Neural progenitor cell (in vitro differentiated cells): ENCODE data around the gene TRIO. TPM values are rescaled to one million over a fixed set of nuclear protein-coding genes. Genes with fewer than 3 reads are reported as not detected.

ENCODE experiments used
- DNase-seq: peaks from one replicate; pipeline ENCODE4 v3.0.0-alpha.2; 2016; ENCODE audit warnings: low spot score
- H2AFZ ChIP-seq: fragments of 200-600 bp; sonication (generic); replicated peaks from 2 replicates; pipeline ENCODE4 v1.6.1; 2016; ENCODE audit warnings: antibody characterized with exemption
- H3F3A ChIP-seq: fragments of 200-600 bp; sonication (generic); 2 replicates; pipeline ENCODE4 v1.6.1; 2016; ENCODE audit warnings: antibody characterized with exemption, low read depth
- H3K27ac ChIP-seq: fragments of 200-600 bp; sonication (generic); 2 replicates; pipeline ENCODE4 v1.5.1; 2016; ENCODE audit warnings: mild to moderate bottlenecking
- H3K27me3 ChIP-seq: fragments of 200-600 bp; sonication (generic); 2 replicates; pipeline ENCODE4 v1.6.1; 2016; ENCODE audit warnings: mild to moderate bottlenecking, moderate library complexity
- H3K36me3 ChIP-seq: fragments of 200-600 bp; sonication (generic); 2 replicates; pipeline ENCODE4 v1.5.1; 2016
- H3K4me1 ChIP-seq: fragments of 200-600 bp; sonication (generic); 2 replicates; pipeline ENCODE4 v1.6.1; 2016; ENCODE audit warnings: mixed run types
- H3K4me2 ChIP-seq: fragments of 200-600 bp; sonication (generic); 2 replicates; pipeline ENCODE4 v1.6.1; 2016
- H3K4me3 ChIP-seq: fragments of 200-600 bp; sonication (generic); 2 replicates; pipeline ENCODE4 v1.5.1; 2016
- H3K79me2 ChIP-seq: fragments of 200-600 bp; sonication (generic); 2 replicates; pipeline ENCODE4 v1.6.1; 2016; ENCODE audit warnings: low read depth
- H3K9ac ChIP-seq: fragments of 200-600 bp; sonication (generic); 2 replicates; pipeline ENCODE4 v1.6.1; 2016
- H3K9me3 ChIP-seq: fragments of 200-600 bp; sonication (generic); 2 replicates; pipeline ENCODE4 v1.5.1; 2016; ENCODE audit warnings: low read depth
- H4K20me1 ChIP-seq: fragments of 200-600 bp; sonication (generic); 2 replicates; pipeline ENCODE4 v1.6.1; 2016; ENCODE audit warnings: low read depth
- H3K27ac Mint-ChIP-seq: 3 replicates; pipeline ENCODE4 v1.8.0; 2021; ENCODE audit warnings: mixed read lengths
- H3K27me3 Mint-ChIP-seq: 2 replicates; pipeline ENCODE4 v1.8.0; 2022; ENCODE audit warnings: low read depth, mild to moderate bottlenecking, inconsistent platforms, moderate library complexity, mixed read lengths; ENCODE audit not compliant: insufficient read depth
- H3K36me3 Mint-ChIP-seq: 3 replicates; pipeline ENCODE4 v1.8.0; 2021; ENCODE audit warnings: mixed read lengths
- H3K4me1 Mint-ChIP-seq: 3 replicates; pipeline ENCODE4 v1.8.0; 2021; ENCODE audit warnings: mixed read lengths
- H3K4me3 Mint-ChIP-seq: 3 replicates; pipeline ENCODE4 v1.8.0; 2021; ENCODE audit warnings: mild to moderate bottlenecking, moderate library complexity, mixed read lengths
- H3K9me3 Mint-ChIP-seq: 3 replicates; pipeline ENCODE4 v1.8.0; 2020; ENCODE audit warnings: mixed read lengths
- EZH2 ChIP-seq: fragments of 200-600 bp; sonication (generic); IDR thresholded peaks from 2 replicates; pipeline ENCODE4 v1.6.1; 2017; ENCODE audit warnings: antibody characterized with exemption, mild to moderate bottlenecking, moderate library complexity
- EZH2phosphoT487 ChIP-seq: fragments of 200-600 bp; sonication (generic); IDR thresholded peaks from 2 replicates; pipeline ENCODE4 v1.6.1; 2017; ENCODE audit warnings: antibody characterized with exemption
- total RNA-seq: library from RNA; depleted of rRNA; stranded (reverse); fragments of >200 nt; gene quantifications from 2 replicates; pipeline ENCODE4 v1.2.3, GENCODE V29; 2015; ENCODE audit warnings: low replicate concordance
- TF ChIP-seq, protein P1 (sequence below): fragments of 200-600 bp; sonication (generic); IDR thresholded peaks from 2 replicates; pipeline ENCODE4 v1.5.1; 2017; ENCODE audit warnings: antibody characterized with exemption, mild to moderate bottlenecking

The TRIO gene
- total RNA-seq, 1 donor from 2014 or later, result 84.7 TPM

DNA sequence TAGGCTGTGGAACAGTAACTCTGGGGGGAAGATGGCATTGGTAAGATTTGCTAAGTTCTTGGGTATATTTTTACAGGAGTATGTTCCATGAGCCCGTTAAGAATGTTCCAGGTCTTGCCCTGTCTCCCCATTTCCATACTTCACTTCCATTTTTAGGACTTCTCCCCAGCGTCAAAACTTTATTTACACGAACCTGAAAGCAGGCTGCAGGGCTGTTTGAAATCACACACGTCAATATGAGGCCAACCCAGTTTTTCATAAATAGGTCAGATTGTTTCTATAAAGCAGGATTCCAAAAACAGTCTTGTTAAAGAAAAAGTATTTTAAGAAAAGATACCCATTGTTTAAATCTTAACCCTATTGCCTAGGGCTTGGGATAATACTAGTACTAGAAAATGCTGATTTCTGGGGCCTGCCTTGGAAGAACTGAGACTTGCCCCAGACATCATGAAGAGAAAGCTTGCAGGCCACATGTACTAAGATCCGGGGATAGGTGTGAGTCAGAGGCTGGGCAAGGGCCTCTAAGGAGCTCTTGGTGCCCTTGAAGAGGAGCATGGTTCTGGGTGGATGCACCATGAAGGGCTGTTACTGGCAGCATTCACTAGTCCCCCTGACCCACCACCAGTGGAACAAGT, 24.2 kb downstream of the TRIO start:
- no peak overlapping the region for H3K27ac Mint-ChIP-seq
- H3K4me3 Mint-ChIP-seq, result no peak overlapping the region
- peaks cover 53% of the 10 kb centered on the region for H3K9me3 Mint-ChIP-seq
- Histone ChIP-seq H3K36me3 (no peaks in the 10 kb centered on the region), H3K79me2 (peaks cover 100% of the 10 kb centered on the region), H2AFZ (no peak overlapping the region), H3F3A (no peaks in the 10 kb centered on the region), H3K4me3 (no peak overlapping the region), H3K9me3 (no peaks in the 10 kb centered on the region), H3K27me3 (no peaks in the 10 kb centered on the region), H3K4me2 (no peak overlapping the region), H3K9ac (no peak overlapping the region), H3K4me1 (peaks cover 27% of the 10 kb centered on the region), H3K27ac (no peak overlapping the region), H4K20me1 (peaks cover 69% of the 10 kb centered on the region)
- no peak for DNase-seq
- peaks cover 16% of the 10 kb centered on the region for H3K4me1 Mint-ChIP-seq
- TF ChIP-seq EZH2phosphoT487, result no peak
- TF ChIP-seq EZH2, result no peak
- TF ChIP-seq, protein P1, sequence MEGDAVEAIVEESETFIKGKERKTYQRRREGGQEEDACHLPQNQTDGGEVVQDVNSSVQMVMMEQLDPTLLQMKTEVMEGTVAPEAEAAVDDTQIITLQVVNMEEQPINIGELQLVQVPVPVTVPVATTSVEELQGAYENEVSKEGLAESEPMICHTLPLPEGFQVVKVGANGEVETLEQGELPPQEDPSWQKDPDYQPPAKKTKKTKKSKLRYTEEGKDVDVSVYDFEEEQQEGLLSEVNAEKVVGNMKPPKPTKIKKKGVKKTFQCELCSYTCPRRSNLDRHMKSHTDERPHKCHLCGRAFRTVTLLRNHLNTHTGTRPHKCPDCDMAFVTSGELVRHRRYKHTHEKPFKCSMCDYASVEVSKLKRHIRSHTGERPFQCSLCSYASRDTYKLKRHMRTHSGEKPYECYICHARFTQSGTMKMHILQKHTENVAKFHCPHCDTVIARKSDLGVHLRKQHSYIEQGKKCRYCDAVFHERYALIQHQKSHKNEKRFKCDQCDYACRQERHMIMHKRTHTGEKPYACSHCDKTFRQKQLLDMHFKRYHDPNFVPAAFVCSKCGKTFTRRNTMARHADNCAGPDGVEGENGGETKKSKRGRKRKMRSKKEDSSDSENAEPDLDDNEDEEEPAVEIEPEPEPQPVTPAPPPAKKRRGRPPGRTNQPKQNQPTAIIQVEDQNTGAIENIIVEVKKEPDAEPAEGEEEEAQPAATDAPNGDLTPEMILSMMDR, result no peak
- H3K27me3 Mint-ChIP-seq, result no peaks in the 10 kb centered on the region
- peaks cover 40% of the 10 kb centered on the region for H3K36me3 Mint-ChIP-seq

DNA sequence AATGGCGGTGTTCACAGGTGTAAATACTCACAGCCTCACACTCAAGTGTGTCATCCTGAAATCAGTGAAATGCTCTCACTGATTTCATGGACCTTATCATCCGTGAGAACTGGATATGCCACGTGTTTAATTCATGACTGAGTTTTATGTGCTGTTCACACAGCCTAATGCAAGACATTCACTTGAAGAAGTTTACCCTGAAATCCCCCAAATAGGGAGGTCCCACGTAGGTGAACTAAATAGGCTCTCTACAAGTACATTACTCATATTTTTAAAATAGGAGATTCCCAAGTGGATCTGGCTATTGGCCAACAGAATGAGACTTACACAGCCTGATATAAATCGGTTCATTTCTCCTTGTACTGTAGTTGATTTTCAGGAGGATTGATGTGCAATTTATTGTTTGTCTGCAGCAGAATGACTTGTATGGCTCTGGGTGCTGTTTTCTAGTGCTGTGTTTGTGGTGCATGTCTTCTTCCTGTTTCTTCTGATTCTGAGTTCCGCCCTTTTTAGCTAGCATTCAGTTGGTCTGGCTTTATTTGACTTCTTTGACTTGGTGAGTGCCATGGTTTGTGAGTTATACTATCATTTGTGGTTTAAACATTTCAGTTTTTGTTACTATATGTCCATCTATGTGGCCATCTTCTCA, 25.1 kb downstream of the TRIO start:
- Histone ChIP-seq H3K9me3 (no peaks in the 10 kb centered on the region), H3K4me2 (no peak overlapping the region), H2AFZ (no peak overlapping the region), H3K27ac (no peak overlapping the region), H3K36me3 (no peaks in the 10 kb centered on the region), H3K27me3 (no peaks in the 10 kb centered on the region), H3K79me2 (peaks cover 100% of the 10 kb centered on the region), H3K4me1 (peaks cover 34% of the 10 kb centered on the region), H3K4me3 (no peak overlapping the region), H4K20me1 (peaks cover 78% of the 10 kb centered on the region), H3K9ac (no peak overlapping the region), H3F3A (no peaks in the 10 kb centered on the region)
- H3K4me3 Mint-ChIP-seq, result no peak overlapping the region
- H3K27me3 Mint-ChIP-seq, result no peaks in the 10 kb centered on the region
- H3K27ac Mint-ChIP-seq, result no peak overlapping the region
- peaks cover 22% of the 10 kb centered on the region for H3K4me1 Mint-ChIP-seq
- TF ChIP-seq, protein P1, result no peak
- TF ChIP-seq EZH2 (no peak), EZH2phosphoT487 (no peak)
- DNase-seq, result no peak
- H3K9me3 Mint-ChIP-seq, result peaks cover 48% of the 10 kb centered on the region
- H3K36me3 Mint-ChIP-seq, result peaks cover 36% of the 10 kb centered on the region

DNA sequence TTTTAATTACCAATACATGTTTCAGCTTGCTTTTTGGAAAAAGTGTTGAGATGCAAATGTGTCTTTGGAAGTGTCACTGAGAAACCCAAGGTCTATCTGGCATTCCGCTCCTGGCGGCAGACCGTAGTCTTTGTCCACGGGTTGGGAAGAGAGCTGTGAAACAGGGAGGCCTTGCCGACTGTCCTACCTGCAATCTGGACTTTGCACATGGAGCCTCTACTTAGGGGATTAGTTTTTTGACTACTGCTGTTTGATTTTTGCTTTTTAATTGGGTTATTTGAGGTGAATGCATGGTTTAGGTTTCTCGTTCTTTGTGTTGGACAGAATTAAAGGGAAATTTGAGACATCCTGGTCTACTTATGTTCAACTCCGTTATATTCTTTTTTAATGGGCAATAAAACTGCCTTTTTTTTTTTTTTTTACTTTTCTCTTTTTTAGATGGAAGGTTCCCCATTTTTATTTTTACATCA, 25.7 kb downstream of the TRIO start:
- H3K4me1 ChIP-seq, result peaks cover 39% of the 10 kb centered on the region
- TF ChIP-seq EZH2phosphoT487, result no peak
- TF ChIP-seq, protein P1, result no peak
- no peak for TF ChIP-seq EZH2

More for the DNA sequence above, 25.7 kb downstream of the TRIO start:
- Histone ChIP-seq H3F3A (no peaks in the 10 kb centered on the region), H3K9me3 (no peaks in the 10 kb centered on the region), H3K4me2 (no peak overlapping the region), H4K20me1 (peaks cover 84% of the 10 kb centered on the region), H2AFZ (no peak overlapping the region), H3K27ac (no peak overlapping the region), H3K79me2 (peaks cover 100% of the 10 kb centered on the region), H3K27me3 (no peaks in the 10 kb centered on the region), H3K36me3 (no peaks in the 10 kb centered on the region), H3K9ac (no peak overlapping the region), H3K4me3 (no peak overlapping the region)
- H3K36me3 Mint-ChIP-seq, result peaks cover 32% of the 10 kb centered on the region
- peaks cover 43% of the 10 kb centered on the region for H3K9me3 Mint-ChIP-seq
- H3K27me3 Mint-ChIP-seq, result no peaks in the 10 kb centered on the region
- H3K4me1 Mint-ChIP-seq, result peaks cover 27% of the 10 kb centered on the region
- no peak overlapping the region for H3K27ac Mint-ChIP-seq
- H3K4me3 Mint-ChIP-seq, result no peak overlapping the region
- DNase-seq, result no peak
